Retina (tissue), 1 donor: ENCODE results near the gene APEX1.
"Not testable (repeated sequence)": the region's sequence is repeated elsewhere in the genome, so short reads cannot be mapped to it uniquely, and the experiment has no call there.

ENCODE experiments used
- DNase-seq: peaks from one replicate; pipeline ENCODE4 v3.0.0-alpha.2; 2016

APEX1 gene

DNA sequence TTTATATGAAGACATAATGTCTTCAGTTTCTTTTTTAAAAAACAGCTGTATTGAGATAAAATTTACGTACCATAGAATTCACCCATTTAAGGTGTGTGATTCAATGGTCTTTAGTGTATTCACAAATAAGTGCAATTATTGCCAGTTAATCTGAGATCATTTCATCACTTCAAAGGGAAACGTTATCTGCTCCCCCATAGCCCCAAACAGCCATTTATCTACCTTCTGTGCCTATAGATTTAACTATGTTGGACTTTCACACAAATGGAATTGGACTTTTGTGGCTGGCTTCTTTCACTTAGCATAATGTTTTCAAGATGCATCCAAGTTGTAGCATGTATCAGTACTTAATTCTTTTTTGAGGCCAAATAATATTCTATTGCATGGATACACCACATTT is 23.9 kb downstream of the APEX1 start:
- DNase-seq, result no peak

DNA sequence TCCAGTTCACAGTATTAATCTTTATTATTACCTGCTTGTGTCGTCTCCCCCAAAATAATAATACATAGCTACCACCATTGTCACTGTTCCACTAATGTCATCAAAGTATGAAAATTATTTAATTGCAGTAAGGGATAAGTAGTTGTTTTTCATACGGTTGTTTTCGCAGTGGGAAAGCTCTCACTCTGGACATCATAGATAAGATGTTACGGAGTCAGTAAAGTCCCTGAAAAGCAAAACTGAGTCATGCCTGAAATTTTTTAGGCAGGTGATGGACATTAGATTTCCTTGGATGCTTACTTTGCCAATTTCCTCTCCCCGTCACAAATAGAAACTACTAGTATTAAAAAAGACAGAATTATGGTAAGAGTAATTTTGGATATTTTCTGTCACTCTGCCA is 27.4 kb downstream of the APEX1 start:
- no peak for DNase-seq

DNA sequence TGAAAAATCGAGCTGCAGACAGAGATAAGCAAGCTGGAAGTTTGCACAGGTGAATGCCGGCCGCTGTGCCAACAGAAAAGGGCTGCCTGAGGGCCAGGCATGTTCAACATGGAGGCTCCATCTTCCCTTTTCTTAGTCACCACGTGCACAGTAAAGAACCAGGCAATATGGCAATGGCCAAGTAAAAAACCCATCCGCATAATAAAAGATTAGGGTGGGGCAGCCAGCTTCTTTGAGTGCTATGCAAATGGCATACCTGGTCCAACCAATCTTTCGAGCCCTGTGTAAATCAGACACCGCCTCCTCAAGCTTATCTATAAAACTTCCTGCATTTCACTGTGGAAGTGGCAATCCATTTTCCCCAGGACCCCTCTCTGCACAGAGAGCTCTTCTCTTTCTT is 30.9 kb downstream of the APEX1 start:
- no peak for DNase-seq

DNA sequence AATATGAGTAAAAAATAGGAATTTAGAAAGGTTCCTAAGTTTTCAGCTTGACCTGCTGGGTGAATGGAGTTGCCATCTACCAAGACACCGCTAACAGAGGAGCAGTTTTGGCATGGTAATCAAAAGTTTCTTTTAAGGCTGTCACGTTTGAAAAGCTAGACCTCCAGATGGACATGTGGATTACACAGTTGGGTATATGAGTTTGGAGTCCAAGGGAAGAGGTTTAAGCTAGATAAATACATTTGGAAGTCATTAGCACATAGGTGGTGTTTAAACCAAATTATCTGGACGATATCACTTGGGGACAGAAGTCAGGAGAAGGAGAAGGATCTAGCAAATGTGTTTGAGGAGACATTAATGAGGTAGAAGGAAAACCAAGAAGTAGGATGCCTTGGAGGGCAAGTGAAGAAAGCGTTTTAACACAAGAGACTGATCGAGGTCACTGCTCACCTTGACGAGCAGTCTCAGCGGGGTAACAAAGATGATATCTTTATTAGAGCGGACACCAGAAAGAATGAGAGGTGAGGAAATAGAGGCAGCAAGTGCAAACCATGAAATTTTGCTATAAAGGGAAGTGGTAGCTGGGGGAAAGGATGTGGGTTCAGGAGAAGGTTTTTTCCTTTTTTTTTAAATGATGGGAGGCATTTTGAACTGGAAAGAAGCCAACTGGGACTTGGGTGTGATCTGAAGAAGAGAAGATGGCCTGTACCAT is 31.8 kb downstream of the APEX1 start:
- no peak for DNase-seq

DNA sequence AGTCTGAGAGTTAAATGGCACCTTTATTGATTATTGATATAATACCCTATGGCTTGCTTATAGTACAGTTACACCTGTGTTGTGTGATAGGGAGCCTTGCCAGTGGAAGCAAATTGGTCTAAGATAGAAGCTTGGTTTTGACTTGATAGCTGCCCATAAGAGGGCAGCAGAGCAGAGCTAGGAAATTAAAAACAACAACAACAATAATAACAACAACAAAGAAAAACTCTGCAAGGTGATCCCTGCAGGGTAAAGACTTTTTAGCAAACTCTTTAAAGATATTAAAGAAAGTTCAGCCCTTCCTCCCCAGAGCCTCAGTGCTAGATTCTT is 32.3 kb downstream of the APEX1 start:
- DNase-seq, result no peak

DNA sequence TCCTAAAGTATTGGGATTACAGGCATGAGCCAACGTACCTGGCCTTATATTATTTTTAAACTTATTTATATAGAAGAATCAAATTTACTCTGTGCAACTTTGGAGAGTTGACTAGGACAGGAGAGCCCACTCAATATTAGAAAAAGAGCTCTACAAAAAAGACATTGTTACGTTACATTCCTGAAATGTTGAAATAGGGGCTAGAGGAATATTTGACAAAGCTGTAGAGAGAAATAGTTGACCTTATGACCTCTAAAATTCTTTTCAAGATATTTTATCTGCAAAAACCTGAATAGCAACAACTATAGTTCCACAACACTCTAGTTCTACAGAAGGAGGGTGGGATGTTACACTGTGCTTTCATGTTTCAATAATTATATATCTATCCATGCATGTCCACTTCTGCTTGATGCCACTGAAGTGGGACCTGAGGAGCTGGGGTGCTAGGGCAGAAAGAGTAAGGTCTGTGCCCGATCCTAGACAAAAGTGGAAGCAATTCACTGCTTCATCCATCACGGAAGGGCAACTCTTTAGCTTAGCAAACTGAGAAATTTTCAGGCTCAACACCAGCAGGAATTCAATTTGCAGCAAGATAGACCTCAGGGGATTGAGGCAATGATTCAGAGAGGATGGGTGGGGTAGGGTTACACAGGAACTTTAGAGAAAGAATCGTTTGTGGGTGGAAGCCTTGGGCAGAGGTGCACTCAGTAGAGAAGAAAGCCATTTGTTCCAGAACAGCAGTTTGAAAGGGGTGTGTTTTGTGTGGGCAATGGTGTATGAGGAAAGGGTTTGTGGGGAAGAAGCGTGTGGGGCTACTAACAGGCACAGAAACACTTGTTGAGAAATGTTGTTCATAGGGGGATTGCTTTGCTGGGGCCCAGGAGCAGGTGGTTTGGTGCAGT is 34.3 kb downstream of the APEX1 start:
- no peak for DNase-seq

DNA sequence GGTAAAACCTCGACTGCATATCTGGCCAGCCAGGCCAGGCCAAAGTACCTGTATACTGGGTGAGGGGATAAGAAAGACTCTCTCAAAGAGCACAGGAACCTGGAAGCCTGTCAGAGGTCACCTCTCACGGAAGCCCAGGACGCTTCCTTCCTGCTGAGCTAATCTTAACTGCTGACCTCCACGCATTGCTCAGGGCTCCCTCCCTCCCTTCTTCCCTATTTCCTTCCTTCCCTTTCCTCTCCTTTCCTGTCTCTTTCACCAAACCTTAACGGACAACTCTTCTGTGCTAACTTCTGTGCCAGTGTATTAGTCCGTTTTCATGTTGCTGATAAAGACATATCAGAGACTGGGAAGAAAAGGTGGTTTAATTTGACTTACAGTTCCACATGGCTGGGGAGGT is 35.5 kb downstream of the APEX1 start:
- DNase-seq, result no peak

DNA sequence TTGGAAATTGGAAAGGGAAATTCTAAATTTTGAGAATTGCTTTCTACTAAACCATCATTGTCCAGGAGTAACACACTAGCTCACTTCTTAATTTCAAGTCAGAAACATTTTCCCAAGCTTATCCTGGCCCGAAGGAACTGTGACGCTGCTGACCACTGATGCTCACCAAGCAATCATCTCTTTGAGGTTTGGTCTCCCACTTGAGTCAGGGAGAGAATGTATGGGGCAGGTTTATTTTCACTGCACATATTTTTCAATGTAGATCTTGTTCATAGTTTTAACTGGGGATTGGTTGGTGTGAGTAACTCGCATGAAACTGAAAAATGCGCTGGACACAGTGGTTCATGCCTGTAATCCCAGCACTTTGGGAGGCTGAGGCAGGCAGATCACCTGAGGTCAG is 37.5 kb downstream of the APEX1 start:
- DNase-seq, result no peak

DNA sequence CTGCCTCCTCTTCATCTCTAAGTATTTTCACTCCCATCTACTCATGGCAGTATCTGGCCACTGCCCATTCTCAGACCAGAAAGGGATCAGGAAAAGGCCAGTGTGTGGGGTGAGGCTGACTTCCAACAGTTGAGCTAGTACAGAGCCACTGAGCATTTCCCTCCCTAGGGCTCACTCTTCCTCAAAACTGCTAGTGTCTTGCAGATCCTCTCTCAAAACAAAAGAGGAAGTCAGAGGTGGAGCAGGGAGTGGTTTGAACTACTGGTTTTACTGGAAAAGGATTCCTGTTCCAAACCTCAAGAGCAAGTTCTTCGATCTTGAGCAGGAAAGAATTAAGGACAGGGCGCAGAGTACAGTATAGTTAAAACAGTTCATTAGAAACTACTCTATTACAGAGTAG is 38.6 kb downstream of the APEX1 start:
- no peak for DNase-seq

DNA sequence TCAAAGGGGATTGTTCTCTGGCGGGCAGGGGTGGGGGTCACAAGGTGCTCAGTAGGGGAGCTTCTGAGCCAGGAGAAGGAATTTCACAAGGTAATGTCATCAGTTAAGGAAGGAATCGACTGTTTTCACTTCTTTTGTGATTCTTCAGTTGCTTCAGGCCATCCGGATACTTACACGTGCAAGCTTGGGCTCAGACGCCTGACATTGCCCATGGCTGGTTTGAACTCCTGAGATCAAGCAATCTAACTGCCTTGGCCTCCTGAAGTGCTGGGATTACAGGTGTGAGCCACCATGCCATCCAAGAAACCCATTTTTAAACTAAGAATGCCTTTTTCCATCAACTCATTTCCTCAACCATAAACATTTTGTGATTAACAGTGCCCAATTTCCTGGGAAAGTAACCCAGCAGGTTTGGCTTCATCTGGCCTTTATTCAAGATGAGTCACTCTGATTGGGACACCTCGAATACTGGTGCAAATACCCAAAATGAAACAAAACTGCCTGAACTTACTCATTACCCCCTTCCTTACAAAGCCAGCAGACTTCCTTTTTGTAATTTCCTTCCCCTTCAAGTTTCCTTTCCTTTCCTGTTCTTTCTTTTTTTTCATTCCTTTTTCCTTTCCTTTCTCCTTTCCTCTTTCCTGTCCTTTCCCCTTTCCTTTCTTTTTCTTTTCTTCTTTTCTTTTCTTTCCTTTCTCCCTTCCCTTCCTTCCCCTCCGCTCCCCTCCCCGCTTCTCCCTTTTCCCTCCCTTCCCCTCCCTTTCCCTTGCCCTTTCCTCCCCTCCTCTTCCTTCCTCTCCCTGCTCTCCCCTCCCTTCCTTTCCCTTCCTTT is 40.1 kb downstream of the APEX1 start:
- no peak for DNase-seq

DNA sequence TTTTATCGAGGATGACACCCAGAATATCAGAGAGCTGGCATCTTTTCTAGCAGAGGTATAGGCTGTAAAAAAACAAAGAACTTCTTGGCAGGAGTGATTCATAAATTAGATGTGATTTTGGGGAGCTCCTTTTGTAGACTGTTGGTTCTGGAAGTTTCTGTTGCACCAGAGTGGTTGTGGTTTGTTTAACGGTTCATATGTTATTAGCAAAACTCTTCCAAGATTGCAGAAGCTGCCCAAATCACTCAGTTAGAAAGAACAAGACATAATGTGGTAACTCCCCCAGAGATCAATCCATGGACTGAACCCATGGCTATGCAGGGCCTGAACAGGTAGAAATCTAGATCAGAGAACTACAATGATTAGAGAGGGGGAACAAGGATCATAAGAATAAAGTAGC is 43.6 kb downstream of the APEX1 start:
- no peak for DNase-seq

DNA sequence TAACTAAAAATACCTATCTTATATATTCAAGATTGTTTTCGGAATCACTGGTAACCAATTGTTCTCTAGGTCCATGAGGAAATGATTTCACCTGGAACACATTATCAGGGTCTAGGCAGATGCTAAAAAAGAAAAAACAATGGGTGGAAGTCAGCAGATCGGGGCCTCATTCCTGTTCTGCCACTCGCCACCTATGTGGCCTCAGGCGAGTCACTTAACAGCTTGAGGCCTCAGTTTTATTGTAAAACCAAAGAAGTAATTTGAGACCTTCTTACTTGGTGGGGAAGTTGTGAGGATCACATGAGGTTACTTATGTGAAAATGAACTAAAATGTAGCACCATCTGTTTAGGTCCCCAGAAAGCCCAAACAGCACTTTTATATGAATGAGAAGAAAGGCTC is 44.1 kb downstream of the APEX1 start:
- DNase-seq, result no peak

DNA sequence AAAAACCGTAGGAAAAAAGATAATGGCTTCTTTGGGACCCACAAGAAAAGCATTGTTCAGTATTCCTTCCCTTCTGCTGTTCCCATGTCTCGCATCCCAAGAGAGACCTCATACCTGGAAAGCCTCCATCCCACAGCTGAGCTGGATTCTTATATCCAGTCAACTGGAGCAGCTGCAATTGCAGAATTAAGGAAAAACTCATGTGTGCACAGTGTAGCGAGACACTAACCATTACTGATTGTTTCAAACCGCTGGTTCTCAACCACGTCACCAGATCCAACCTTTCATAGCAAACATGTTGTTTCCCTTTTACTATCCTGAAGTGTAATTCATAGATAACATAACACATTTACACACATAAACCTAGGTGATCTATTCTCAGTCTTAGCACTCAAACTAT is 44.9 kb downstream of the APEX1 start:
- DNase-seq, result no peak

DNA sequence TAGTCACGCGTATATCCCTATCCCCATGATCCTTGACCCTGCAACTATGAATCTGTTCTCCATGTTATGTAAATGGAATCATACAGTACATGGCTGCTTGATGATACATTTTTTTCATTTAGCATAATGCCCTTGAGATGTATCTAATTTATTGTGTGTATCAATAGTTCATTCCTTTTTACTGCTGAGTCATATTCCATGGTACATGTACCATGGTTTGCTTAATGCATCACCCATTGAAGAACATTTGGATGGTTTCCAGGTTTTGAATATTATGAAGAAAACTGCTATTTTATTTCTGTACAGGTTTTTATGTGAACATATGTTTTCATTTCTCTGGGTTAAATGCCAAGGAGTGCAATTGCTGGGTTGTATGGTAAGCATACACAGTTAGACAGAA is 46.3 kb downstream of the APEX1 start:
- DNase-seq, result no peak

DNA sequence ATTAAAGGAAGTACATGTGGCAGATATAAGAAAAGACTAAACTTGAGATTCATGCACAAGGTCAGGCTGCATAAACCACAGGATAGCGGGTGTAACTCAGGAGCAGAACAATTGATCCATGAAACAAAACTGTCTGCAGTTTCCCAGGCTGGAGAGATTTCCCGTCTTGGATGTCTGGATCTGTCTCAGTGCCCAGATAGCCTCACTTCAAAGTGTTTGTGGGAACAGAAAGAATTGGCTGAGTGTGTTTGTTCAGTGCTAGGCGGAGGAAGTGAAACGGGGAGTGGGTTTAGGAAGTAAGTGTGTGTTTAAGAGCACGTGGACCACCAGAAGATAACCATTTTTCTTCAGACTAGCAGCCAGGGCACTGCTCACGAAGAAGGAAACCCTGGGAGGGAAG is 48.9 kb downstream of the APEX1 start:
- DNase-seq, result no peak

DNA sequence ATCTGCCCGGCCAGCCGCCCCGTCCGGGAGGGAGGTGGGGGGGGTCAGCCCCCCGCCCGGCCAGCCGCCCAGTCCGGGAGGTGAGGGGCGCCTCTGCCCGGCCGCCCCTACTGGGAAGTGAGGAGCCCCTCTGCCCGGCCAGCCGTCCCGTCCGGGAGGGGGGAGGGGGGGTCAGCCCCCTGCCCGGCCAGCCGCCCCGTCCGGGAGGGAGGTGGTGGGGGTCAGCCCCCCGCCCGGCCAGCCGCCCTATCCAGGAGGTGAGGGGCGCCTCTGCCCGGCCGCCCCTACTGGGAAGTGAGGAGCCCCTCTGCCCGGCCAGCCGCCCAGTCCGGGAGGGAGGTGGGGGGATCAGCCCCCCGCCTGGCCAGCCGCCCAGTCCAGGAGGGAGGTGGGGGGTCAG is 51.2 kb downstream of the APEX1 start:
- not testable (repeated sequence) for DNase-seq

DNA sequence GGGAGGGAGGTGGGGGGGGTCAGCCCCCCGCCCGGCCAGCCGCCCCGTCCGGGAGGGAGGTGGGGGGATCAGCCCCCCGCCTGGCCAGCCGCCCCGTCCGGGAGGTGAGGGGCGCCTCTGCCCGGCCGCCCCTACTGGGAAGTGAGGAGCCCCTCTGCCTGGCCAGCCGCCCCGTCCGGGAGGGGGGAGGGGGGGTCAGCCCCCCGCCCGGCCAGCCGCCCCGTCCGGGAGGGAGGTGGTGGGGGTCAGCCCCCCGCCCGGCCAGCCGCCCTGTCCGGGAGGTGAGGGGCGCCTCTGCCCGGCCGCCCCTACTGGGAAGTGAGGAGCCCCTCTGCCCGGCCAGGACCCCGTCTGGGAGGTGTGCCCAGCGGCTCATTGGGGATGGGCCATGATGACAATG is 51.7 kb downstream of the APEX1 start:
- not testable (repeated sequence) for DNase-seq
